Activated CD8-positive, alpha-beta T cell treated with anti-CD3 and anti-CD28 coated beads, Interleukin-2, amount 10 ng/mL, durations not matched to agents 7 days and 5 days (primary cell): ENCODE data around the gene DEK. TPM values are rescaled to one million over a fixed set of nuclear protein-coding genes. Genes with fewer than 3 reads are reported as not detected.
"Not testable (repeated sequence)": the region's sequence is repeated elsewhere in the genome, so short reads cannot be mapped to it uniquely, and the experiment has no call there.

Experiments used
- ATAC-seq: fragments of 150-1000 bp; cut with Tn5 transposase; one replicate; pipeline ENCODE4 v1.10.0; 2021; ENCODE audit warnings: moderate library complexity
- CTCF ChIA-PET: fragments of 350-600 bp; sonication (Branson Sonifier 250); formaldehyde crosslinking; loops from one replicate; lab custom pipeline; 2021; ENCODE audit warnings: antibody characterized with exemption; lab: Charles Lee
- POLR2A ChIA-PET: fragments of 350-600 bp; sonication (Branson Sonifier 250); formaldehyde crosslinking; loops from one replicate; lab custom pipeline; 2021; ENCODE audit warnings: antibody characterized with exemption; lab: Charles Lee
- DNase-seq: peaks from one replicate; pipeline ENCODE4 v3.0.0-alpha.2; 2020
- H3K27ac Mint-ChIP-seq: one replicate; pipeline ENCODE4 v1.8.0; 2021; ENCODE audit warnings: mild to moderate bottlenecking, mixed read lengths
- H3K27me3 Mint-ChIP-seq: one replicate; pipeline ENCODE4 v1.8.0; 2021; ENCODE audit warnings: low read depth, mixed read lengths
- H3K36me3 Mint-ChIP-seq: one replicate; pipeline ENCODE4 v1.8.0; 2021; ENCODE audit warnings: low read depth, mixed read lengths
- H3K4me1 Mint-ChIP-seq: one replicate; pipeline ENCODE4 v1.8.0; 2021; ENCODE audit warnings: low read depth, mixed read lengths
- H3K4me3 Mint-ChIP-seq: one replicate; pipeline ENCODE4 v1.8.0; 2021; ENCODE audit warnings: mild to moderate bottlenecking, mixed read lengths
- H3K9me3 Mint-ChIP-seq: one replicate; pipeline ENCODE4 v1.8.0; 2022; ENCODE audit warnings: mixed read lengths; ENCODE audit not compliant: insufficient read depth
- total RNA-seq, 2 experiments: library from RNA; stranded (reverse); gene quantifications; one replicate each; pipeline ENCODE4 v1.2.3, GENCODE V29; 2021

DEK gene
- total RNA-seq = 100 to 1,000 TPM; 251 to 255 TPM

GRCh38 chr6:18264219-18264922 is at the start of gene DEK:
Gene DEK (minus strand): TSS chr6:18264530. CDS start chr6:18263987, 543 bp downstream.
- H3K4me1 Mint-ChIP-seq = peaks cover 43% of the 10 kb centered on the region

GRCh38 chr6:18312368-18312767 is 48.0 kb upstream of the DEK start:
- H3K36me3 Mint-ChIP-seq = no peaks in the 10 kb centered on the region
- ATAC-seq = no peak
- H3K9me3 Mint-ChIP-seq = no peaks in the 10 kb centered on the region
- no peak for DNase-seq
- H3K27ac Mint-ChIP-seq = no peak overlapping the region
- ChIA-PET POLR2A (interaction anchor here (0.7 kb wide), 1 partner anchor 569 kb away, joined by 3 read pairs; no protein-coding TSS in a partner anchor), CTCF (interaction anchor here (2.3 kb wide), 1 partner anchor 11 kb away, joined by 6 read pairs; no protein-coding TSS in a partner anchor)
- no peak overlapping the region for H3K4me3 Mint-ChIP-seq
- H3K27me3 Mint-ChIP-seq = peaks cover 3% of the 10 kb centered on the region
- H3K4me1 Mint-ChIP-seq = no peaks in the 10 kb centered on the region

More at GRCh38 chr6:18264219-18264922, at the start of gene DEK:
- H3K4me3 Mint-ChIP-seq = peak within 1 kb of the TSS; percentile 86
- peak within 1 kb of the TSS; percentile 92 for H3K27ac Mint-ChIP-seq
- DNase-seq (peak; percentile 89), ATAC-seq (peak; percentile 80)
- H3K36me3 Mint-ChIP-seq = peaks cover 50% of the 10 kb centered on the region
- H3K9me3 Mint-ChIP-seq = no peaks in the 10 kb centered on the region
- ChIA-PET CTCF (no interaction called here), POLR2A (interaction anchor here (0.6 to 1.3 kb wide), 3 partner anchors 110 to 559 kb away, joined by 3 read pairs; partner anchors contain the start of gene TPMT)
- H3K27me3 Mint-ChIP-seq = no peaks in the 10 kb centered on the region

- not testable (repeated sequence) for H3K27me3 Mint-ChIP-seq
These were observed 45.7 kb upstream of the DEK start for GRCh38 chr6:18310010-18310409.

GRCh38 chr6:18309046-18309445 is 44.7 kb upstream of the DEK start:
- H3K36me3 Mint-ChIP-seq = no peaks in the 10 kb centered on the region
- POLR2A ChIA-PET = no interaction called here
- no peak for ATAC-seq
- H3K4me1 Mint-ChIP-seq = no peaks in the 10 kb centered on the region
- H3K4me3 Mint-ChIP-seq = no peak overlapping the region
- CTCF ChIA-PET = no interaction called here
- peaks cover 9% of the 10 kb centered on the region for H3K27me3 Mint-ChIP-seq
- no peak overlapping the region for H3K27ac Mint-ChIP-seq
- DNase-seq = no peak
- H3K9me3 Mint-ChIP-seq = no peaks in the 10 kb centered on the region

More at GRCh38 chr6:18310010-18310409, 45.7 kb upstream of the DEK start:
- H3K36me3 Mint-ChIP-seq, H3K4me3 Mint-ChIP-seq, POLR2A ChIA-PET, H3K4me1 Mint-ChIP-seq, H3K27ac Mint-ChIP-seq, DNase-seq, CTCF ChIA-PET, ATAC-seq, H3K9me3 Mint-ChIP-seq: not testable (repeated sequence)

GRCh38 chr6:18308070-18308735 is 43.9 kb upstream of the DEK start:
- Mint-ChIP-seq H3K9me3 (no peaks in the 10 kb centered on the region), H3K27me3 (peaks cover 9% of the 10 kb centered on the region), H3K4me1 (no peaks in the 10 kb centered on the region), H3K27ac (no peak overlapping the region), H3K36me3 (no peaks in the 10 kb centered on the region), H3K4me3 (no peak overlapping the region)
- ChIA-PET POLR2A (no interaction called here), CTCF (no interaction called here)
- ATAC-seq = no peak
- DNase-seq = no peak

- ChIA-PET CTCF (no interaction called here), POLR2A (no interaction called here)
- no peaks in the 10 kb centered on the region for H3K4me1 Mint-ChIP-seq
- no peak for DNase-seq
- H3K36me3 Mint-ChIP-seq = no peaks in the 10 kb centered on the region
- H3K9me3 Mint-ChIP-seq = no peaks in the 10 kb centered on the region
- ATAC-seq = no peak
- H3K27ac Mint-ChIP-seq = no peak overlapping the region
- H3K27me3 Mint-ChIP-seq = peaks cover 7% of the 10 kb centered on the region
- H3K4me3 Mint-ChIP-seq = no peak overlapping the region
These were observed 42.6 kb upstream of the DEK start for GRCh38 chr6:18306977-18307376.

GRCh38 chr6:18302561-18303439 is 38.5 kb upstream of the DEK start:
- H3K27me3 Mint-ChIP-seq = peaks cover 6% of the 10 kb centered on the region
- H3K9me3 Mint-ChIP-seq = no peaks in the 10 kb centered on the region
- DNase-seq = no peak
- no peaks in the 10 kb centered on the region for H3K36me3 Mint-ChIP-seq
- ChIA-PET CTCF (no interaction called here), POLR2A (no interaction called here)
- no peaks in the 10 kb centered on the region for H3K4me1 Mint-ChIP-seq
- no peak for ATAC-seq
- no peak overlapping the region for H3K4me3 Mint-ChIP-seq
- no peak overlapping the region for H3K27ac Mint-ChIP-seq

- Mint-ChIP-seq H3K4me3 (no peak overlapping the region), H3K27me3 (no peaks in the 10 kb centered on the region), H3K27ac (no peak overlapping the region), H3K36me3 (no peaks in the 10 kb centered on the region), H3K4me1 (no peaks in the 10 kb centered on the region), H3K9me3 (no peaks in the 10 kb centered on the region)
- no peak for ATAC-seq
- POLR2A ChIA-PET = no interaction called here
- CTCF ChIA-PET = interaction anchor here (1.1 kb wide), 1 partner anchor 30 kb away, joined by 4 read pairs; no protein-coding TSS in a partner anchor
- DNase-seq = no peak
These were observed 29.0 kb upstream of the DEK start for GRCh38 chr6:18293076-18293904.

GRCh38 chr6:18289283-18289682 is 25.0 kb upstream of the DEK start:
- H3K36me3 Mint-ChIP-seq = no peaks in the 10 kb centered on the region
- H3K4me3 Mint-ChIP-seq = no peak overlapping the region
- DNase-seq = no peak
- POLR2A ChIA-PET = no interaction called here
- CTCF ChIA-PET = no interaction called here
- no peaks in the 10 kb centered on the region for H3K4me1 Mint-ChIP-seq
- no peaks in the 10 kb centered on the region for H3K9me3 Mint-ChIP-seq
- no peak for ATAC-seq
- H3K27ac Mint-ChIP-seq = no peak overlapping the region
- H3K27me3 Mint-ChIP-seq = peaks cover 5% of the 10 kb centered on the region

- ChIA-PET POLR2A (no interaction called here), CTCF (no interaction called here)
- DNase-seq = no peak
- Mint-ChIP-seq H3K27ac (no peak overlapping the region), H3K4me3 (no peak overlapping the region), H3K27me3 (peaks cover 25% of the 10 kb centered on the region), H3K36me3 (no peaks in the 10 kb centered on the region), H3K9me3 (no peaks in the 10 kb centered on the region), H3K4me1 (no peaks in the 10 kb centered on the region)
- ATAC-seq = no peak
These were observed 19.9 kb upstream of the DEK start for GRCh38 chr6:18284261-18284660.

GRCh38 chr6:18281564-18281963 is 17.2 kb upstream of the DEK start:
- Mint-ChIP-seq H3K27me3 (peaks cover 42% of the 10 kb centered on the region), H3K27ac (no peak overlapping the region), H3K9me3 (no peaks in the 10 kb centered on the region), H3K4me1 (peaks cover 9% of the 10 kb centered on the region), H3K4me3 (no peak overlapping the region), H3K36me3 (peaks cover 2% of the 10 kb centered on the region)
- DNase-seq (no peak), ATAC-seq (no peak)
- ChIA-PET CTCF (no interaction called here), POLR2A (no interaction called here)
